Stimulated activated naive CD8-positive, alpha-beta T cell treated with anti-CD3 and anti-CD28 coated beads, Interleukin-15, amount 100 ng/mL, for 72 hours (primary cell): ENCODE data around the gene ZNF746.

Source experiments
- ATAC-seq: fragments of 150-1000 bp; cut with Tn5 transposase; 2 replicates; pipeline ENCODE4 v1.10.0; 2021; ENCODE audit warnings: mild to moderate bottlenecking, moderate library complexity
- DNase-seq, 2 donors: peaks; one replicate each; pipeline ENCODE4 v3.0.0; 2021 to 2022
- H3K27ac Mint-ChIP-seq, 2 donors: one replicate each; pipeline ENCODE4 v1.8.0; 2022; ENCODE audit warnings: mild to moderate bottlenecking in 2 of 2, mixed read lengths in 2 of 2, moderate library complexity in 2 of 2
- H3K27me3 Mint-ChIP-seq: one replicate; pipeline ENCODE4 v1.8.0; 2022; ENCODE audit warnings: mixed read lengths
- H3K4me1 Mint-ChIP-seq: one replicate; pipeline ENCODE4 v1.8.0; 2022; ENCODE audit warnings: mild to moderate bottlenecking, mixed read lengths
- H3K4me3 Mint-ChIP-seq, 2 donors: one replicate each; pipeline ENCODE4 v1.8.0; 2022; ENCODE audit warnings: mild to moderate bottlenecking in 2 of 2, mixed read lengths in 2 of 2, moderate library complexity in 1 of 2
- H3K9me3 Mint-ChIP-seq, 2 donors: one replicate each; pipeline ENCODE4 v1.8.0; 2022; ENCODE audit warnings: mixed read lengths in 2 of 2

ZNF746 gene

DNA sequence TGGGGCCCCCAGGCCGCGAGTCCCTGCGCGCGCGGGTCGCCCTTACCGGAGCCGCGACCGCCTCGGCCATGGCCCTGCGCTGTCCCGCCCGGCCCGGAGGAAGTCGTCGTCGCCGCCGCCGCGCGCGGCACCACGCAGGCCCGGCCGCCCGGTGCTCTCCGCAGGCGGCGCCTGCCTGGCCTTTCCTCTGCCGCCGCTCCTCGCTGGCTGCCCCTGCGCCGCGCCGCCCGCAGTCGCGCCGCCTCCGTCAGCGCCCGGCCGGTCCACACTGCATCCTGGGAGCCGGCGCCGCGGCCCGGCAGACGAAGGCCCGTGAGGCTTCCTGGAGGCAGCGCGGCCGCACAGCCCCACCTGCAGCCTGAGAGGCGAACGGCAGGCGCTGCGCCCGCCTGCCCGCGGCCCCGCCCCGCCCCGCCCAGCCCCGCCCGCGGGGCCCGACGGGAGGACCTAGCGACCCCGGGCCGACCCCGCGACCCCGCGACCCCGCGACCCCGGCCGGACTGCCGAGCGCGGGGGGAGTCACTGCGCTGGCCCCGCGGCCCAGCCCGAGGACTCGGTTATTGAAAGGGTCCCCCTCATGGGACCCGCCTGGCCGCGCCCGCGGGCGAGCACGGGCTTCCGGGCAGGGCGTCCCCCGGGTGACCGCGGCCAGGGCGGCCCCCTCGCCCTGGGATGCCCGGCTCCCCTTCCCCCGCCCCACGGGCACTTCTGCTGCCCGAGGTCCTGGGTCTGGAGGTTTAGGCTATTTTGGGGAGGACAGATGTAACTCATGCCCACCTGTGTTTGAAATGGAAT lies at the start of gene ZNF746:
TSS of gene ZNF746 (minus strand) at position 343 of the 795 bp plus-strand sequence. CDS start at position 70, 273 bp downstream.
- DNase-seq (peak; percentile 85 to 86), ATAC-seq (peak; percentile 94)
- Mint-ChIP-seq H3K4me1 (peaks cover 42% of the 10 kb centered on the region), H3K4me3 (peak within 1 kb of the TSS; percentile 92 to 99), H3K9me3 (no peaks in the 10 kb centered on the region), H3K27ac (peak within 1 kb of the TSS; percentile 95 to 99), H3K27me3 (no peaks in the 10 kb centered on the region)

DNA sequence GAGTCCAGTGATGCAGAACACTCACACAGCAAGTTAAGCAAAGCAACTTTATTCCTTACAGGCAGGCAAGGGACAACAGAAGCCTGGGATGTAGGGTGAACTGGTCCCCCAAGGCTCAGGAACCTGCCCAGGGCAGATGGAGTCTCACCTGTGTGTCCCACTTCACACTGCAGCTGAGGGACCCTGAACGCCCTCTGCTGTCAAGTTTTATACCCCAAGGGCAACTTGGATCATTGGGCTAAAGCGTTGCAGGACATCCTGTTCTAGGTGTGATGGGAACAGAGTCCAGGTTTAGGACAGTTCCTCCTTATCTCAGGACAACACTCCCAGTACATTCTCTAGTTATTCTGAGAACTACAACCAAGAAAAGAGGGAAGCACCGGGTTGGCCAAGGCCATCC lies 49.5 kb upstream of the ZNF746 start:
- DNase-seq = no peak
- no peak overlapping the region for H3K27ac Mint-ChIP-seq
- H3K4me3 Mint-ChIP-seq = no peak overlapping the region
- peaks cover 0 to 5% of the 10 kb centered on the region in 2 donors for H3K9me3 Mint-ChIP-seq
- peaks cover 11% of the 10 kb centered on the region for H3K4me1 Mint-ChIP-seq
- no peaks in the 10 kb centered on the region for H3K27me3 Mint-ChIP-seq
- ATAC-seq = no peak

DNA sequence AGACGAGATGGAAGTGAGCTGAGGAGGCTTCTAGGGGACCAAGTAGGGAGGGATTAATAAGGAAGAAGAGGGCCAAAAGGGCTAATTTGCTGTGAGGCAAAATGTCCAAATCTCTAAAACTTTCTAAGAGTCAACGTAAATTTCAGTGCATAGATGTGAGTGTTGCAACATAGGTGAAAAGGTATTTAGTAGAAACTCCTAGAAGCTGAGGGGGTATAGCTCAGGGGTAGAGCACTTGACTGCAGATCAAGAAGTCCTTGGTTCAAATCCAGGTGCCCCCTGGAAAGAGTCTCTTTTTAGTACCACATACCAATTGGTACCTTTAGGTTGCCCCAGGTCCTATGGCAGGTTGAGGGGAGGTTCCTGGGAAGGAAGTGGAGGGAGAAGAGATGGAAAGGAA lies 48.7 kb upstream of the ZNF746 start:
- ATAC-seq = no peak
- no peak overlapping the region for H3K27ac Mint-ChIP-seq
- no peak for DNase-seq
- peaks cover 11% of the 10 kb centered on the region for H3K4me1 Mint-ChIP-seq
- H3K4me3 Mint-ChIP-seq = no peak overlapping the region
- no peaks in the 10 kb centered on the region for H3K27me3 Mint-ChIP-seq
- H3K9me3 Mint-ChIP-seq = peaks cover 0 to 11% of the 10 kb centered on the region in 2 donors

DNA sequence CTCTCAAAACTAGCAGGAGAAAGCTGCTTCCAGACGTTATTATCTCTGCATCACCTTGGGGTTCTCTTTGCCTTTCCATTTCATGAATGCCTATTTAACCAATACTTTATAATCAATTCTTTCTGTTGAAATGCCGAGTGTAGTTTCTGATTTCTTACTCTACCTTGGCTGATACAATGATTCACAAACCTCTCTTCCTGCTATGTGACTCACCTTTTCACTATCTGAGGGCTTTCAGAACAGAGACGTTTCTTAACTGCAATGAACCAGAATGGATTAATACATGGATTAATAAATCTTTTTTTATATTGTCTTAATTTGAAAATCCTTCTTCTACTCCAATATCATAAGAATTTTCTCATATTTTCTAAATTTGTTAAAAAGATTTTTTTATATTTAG lies 46.4 kb upstream of the ZNF746 start:
- H3K27ac Mint-ChIP-seq = peak overlapping the region in 1 of 2 donors; percentile 45
- H3K4me3 Mint-ChIP-seq = no peak overlapping the region
- no peak for ATAC-seq
- H3K4me1 Mint-ChIP-seq = peaks cover 11% of the 10 kb centered on the region
- H3K9me3 Mint-ChIP-seq = peaks cover 0 to 11% of the 10 kb centered on the region in 2 donors
- no peak for DNase-seq
- H3K27me3 Mint-ChIP-seq = no peaks in the 10 kb centered on the region

DNA sequence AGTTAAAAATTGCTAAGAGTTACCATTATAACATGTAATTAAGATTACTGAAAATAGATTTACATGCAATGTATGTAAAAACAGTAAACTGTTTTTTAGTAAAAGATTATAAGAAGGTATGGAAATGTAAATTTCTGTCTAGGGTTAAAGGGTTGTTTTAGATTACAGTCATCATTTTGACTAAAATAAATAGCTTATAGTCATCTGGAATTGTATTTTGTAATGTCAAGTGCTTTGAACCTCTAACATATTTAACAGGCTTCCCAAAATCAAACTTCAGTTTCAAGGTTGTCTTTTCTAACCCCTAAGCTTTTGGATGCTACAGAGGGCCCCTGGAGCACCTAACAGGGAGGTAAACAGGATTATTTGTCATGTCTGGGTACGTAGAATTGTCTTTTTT lies 35.0 kb upstream of the ZNF746 start:
- no peak for ATAC-seq
- peaks cover 32 to 34% of the 10 kb centered on the region in 2 donors for H3K9me3 Mint-ChIP-seq
- no peak overlapping the region for H3K27ac Mint-ChIP-seq

DNA sequence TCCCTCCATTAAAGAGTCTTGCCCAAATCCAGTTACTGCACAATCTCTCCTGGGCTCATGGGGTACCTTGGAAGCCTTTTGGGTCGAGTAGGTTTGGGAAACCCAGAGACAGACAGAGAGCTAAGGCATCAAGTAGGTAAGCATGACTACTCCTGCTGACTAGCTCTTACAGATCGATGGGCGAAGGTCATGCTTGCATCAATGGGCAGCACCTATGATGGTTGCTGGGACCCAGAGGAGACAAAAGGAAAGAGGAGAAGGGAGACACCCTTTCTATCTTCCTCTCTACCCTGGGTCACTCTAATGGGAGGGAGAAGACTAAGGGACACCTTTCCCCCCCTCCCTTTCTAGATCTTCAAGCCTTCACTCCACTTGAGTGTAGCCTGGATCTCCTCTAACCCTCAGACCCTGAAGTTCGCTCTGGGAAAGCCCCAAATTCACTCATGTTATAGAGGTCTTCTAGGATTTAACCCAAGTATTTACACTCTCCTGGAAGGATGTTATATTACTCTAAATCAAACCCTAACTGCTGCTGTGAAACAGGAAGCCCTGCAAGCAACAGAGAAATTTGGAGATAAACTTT lies 31.6 kb upstream of the ZNF746 start:
- ATAC-seq (no peak), DNase-seq (no peak)
- H3K9me3 Mint-ChIP-seq = peaks cover 27 to 36% of the 10 kb centered on the region in 2 donors
- no peak overlapping the region for H3K4me3 Mint-ChIP-seq
- H3K27ac Mint-ChIP-seq = no peak overlapping the region
- no peaks in the 10 kb centered on the region for H3K4me1 Mint-ChIP-seq
- H3K27me3 Mint-ChIP-seq = no peaks in the 10 kb centered on the region

More for the DNA sequence above, 35.0 kb upstream of the ZNF746 start:
- Mint-ChIP-seq H3K4me3 (no peak overlapping the region), H3K27me3 (no peaks in the 10 kb centered on the region), H3K4me1 (peaks cover 7% of the 10 kb centered on the region)
- no peak for DNase-seq

DNA sequence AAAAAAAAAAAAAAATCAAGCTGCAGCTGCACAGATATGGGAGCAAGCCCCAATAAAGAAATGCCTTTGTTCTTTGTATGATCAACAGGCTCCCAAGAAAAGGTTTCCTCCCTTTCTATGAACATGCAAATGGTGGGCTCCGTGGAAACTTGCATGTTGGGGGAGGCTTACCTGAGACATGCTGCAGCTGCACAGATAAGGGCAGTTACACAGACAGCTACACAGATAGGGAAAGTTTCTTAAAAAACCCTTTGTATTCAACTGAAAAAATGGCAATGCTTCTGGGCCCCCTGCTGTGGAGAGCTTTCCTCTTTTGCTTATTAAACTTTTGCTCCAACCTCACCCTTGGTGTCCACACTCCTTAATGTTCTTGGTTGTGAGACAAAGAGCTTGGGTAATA lies 29.8 kb upstream of the ZNF746 start:
- H3K4me1 Mint-ChIP-seq = no peaks in the 10 kb centered on the region
- H3K27me3 Mint-ChIP-seq = no peaks in the 10 kb centered on the region
- H3K4me3 Mint-ChIP-seq = no peak overlapping the region
- ATAC-seq = no peak
- H3K27ac Mint-ChIP-seq = no peak overlapping the region
- no peak for DNase-seq
- peaks cover 27 to 36% of the 10 kb centered on the region in 2 donors for H3K9me3 Mint-ChIP-seq

DNA sequence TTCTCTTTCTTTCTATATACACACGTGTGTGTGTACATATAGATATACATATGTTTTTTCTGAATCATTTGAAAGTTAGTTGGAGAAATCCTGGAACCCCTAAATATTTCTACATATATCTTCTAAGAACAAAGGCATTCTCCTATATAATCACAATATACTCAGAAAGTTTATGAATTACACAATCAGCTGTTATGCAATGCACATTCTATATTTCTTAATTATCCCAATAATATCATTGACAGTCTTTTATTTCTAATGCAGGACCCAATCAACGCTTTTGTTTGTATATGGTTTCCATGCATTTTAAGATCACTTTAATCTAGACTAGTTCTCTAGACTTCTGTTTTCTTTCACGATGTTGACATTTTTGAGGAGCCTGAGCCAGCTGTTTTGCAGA lies 27.7 kb upstream of the ZNF746 start:
- no peak for DNase-seq
- no peaks in the 10 kb centered on the region for H3K27me3 Mint-ChIP-seq
- H3K27ac Mint-ChIP-seq = no peak overlapping the region
- no peak overlapping the region for H3K4me3 Mint-ChIP-seq
- no peak for ATAC-seq
- H3K4me1 Mint-ChIP-seq = no peaks in the 10 kb centered on the region
- peaks cover 27 to 28% of the 10 kb centered on the region in 2 donors for H3K9me3 Mint-ChIP-seq

DNA sequence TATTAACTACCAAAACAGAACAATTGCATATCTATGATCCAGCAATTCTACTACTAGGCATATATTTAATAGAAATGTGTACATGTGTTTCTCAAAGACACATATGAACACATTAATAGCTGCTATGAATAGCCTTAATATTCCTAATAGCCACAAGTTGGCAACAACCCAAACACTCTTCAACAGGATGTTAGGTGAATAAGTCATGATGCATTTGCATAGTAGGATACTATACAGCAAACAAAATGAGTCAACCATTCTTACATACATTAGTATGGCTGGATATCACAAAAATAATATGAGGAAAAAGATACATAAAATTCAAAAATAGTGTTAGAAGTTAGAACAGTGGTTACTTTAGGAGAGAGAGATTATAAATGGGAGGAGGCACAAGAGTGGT lies 26.8 kb upstream of the ZNF746 start:
- ATAC-seq = no peak
- Mint-ChIP-seq H3K4me3 (no peak overlapping the region), H3K27ac (no peak overlapping the region), H3K27me3 (no peaks in the 10 kb centered on the region), H3K9me3 (peaks cover 19 to 21% of the 10 kb centered on the region in 2 donors), H3K4me1 (no peaks in the 10 kb centered on the region)
- no peak for DNase-seq

DNA sequence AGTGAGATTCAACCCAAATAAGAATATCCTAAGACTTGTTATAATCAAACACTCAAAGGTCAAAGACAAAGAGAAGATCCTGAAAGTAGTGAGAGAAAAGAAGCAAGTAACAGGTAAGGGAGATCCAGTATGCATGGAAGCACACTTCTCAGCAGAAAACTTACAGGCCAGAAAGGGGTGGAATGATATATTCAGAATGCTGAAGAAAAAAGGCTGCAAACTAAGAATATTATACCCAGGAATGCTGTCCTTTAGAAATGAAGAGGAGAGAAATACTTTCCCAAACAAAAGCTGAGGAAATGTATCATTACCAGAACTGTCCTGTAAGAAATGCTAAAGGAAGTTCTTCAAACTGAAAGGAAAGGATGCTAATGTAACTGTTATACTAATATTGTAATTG lies 12.6 kb upstream of the ZNF746 start:
- DNase-seq = no peak
- peaks cover 42 to 77% of the 10 kb centered on the region in 2 donors for H3K9me3 Mint-ChIP-seq
- no peak overlapping the region for H3K27ac Mint-ChIP-seq
- no peaks in the 10 kb centered on the region for H3K4me1 Mint-ChIP-seq
- H3K4me3 Mint-ChIP-seq = no peak overlapping the region
- H3K27me3 Mint-ChIP-seq = no peaks in the 10 kb centered on the region
- no peak for ATAC-seq

DNA sequence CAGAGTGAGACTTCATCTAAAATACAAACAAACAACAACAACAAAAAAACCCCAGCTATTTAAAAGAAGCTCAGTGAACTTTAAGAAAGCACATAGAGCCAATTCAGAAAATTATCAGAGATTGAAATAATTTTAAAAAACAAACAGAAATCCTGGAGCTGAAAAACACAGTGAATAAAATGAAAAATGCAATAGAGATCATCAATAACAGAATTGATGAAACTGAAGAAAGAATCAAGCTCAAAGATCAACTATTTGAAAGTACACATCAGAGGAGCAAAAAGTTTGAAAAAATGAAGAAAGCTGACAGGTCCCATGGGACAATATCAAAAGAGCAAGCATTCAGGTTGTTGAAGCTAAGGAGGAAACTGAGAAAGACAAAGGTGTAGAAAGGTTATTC lies 12.2 kb upstream of the ZNF746 start:
- Mint-ChIP-seq H3K4me3 (no peak overlapping the region), H3K4me1 (no peaks in the 10 kb centered on the region), H3K9me3 (peaks cover 43 to 77% of the 10 kb centered on the region in 2 donors), H3K27ac (no peak overlapping the region), H3K27me3 (no peaks in the 10 kb centered on the region)
- no peak for DNase-seq
- ATAC-seq = no peak

DNA sequence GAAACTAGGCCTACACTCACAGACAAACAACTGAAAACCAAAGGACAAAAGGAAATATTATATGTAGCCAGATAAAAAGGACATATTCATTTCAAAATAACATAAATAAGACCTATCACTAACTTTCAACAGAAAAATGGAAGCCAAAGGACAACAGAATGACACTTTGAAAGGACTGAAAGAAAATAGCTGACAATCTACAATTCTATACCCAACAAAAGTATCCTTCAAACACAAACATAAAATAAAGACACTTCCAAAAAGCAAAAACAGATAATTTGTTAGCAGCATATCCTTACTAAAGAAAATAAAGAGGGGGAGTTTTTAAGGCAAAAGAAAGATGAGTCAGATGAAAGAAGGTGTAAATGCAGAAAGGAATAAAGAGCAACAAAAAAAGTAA lies 7.9 kb upstream of the ZNF746 start:
- Mint-ChIP-seq H3K9me3 (peaks cover 37 to 38% of the 10 kb centered on the region in 2 donors), H3K4me1 (peaks cover 3% of the 10 kb centered on the region), H3K27ac (no peak overlapping the region), H3K27me3 (no peaks in the 10 kb centered on the region), H3K4me3 (no peak overlapping the region)
- DNase-seq (no peak), ATAC-seq (no peak)

DNA sequence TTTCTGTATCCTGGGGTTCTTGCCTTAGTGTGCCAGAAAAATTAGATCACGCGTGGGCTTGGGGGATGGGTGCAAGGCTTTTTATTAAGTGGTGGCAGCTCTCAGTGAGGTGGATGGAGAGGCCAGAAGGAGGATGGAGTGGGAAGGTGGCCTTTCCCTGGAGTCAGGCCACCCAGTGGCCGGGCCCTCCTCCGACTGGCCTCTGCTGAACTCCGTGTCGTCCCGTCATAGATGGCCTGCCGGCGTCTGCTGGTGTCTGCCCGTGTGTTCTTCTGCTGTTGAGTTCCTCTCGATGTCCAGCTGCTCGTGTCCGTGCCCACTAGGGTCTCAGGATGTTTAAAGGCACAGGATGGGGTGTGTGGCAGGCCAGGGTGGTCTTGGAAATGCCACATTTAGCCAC lies 4.0 kb upstream of the ZNF746 start:
- no peaks in the 10 kb centered on the region for H3K27me3 Mint-ChIP-seq
- DNase-seq (no peak), ATAC-seq (no peak)
- peaks cover 18 to 20% of the 10 kb centered on the region in 2 donors for H3K9me3 Mint-ChIP-seq
- no peak overlapping the region for H3K27ac Mint-ChIP-seq
- peaks cover 18% of the 10 kb centered on the region for H3K4me1 Mint-ChIP-seq
- H3K4me3 Mint-ChIP-seq = no peak overlapping the region

DNA sequence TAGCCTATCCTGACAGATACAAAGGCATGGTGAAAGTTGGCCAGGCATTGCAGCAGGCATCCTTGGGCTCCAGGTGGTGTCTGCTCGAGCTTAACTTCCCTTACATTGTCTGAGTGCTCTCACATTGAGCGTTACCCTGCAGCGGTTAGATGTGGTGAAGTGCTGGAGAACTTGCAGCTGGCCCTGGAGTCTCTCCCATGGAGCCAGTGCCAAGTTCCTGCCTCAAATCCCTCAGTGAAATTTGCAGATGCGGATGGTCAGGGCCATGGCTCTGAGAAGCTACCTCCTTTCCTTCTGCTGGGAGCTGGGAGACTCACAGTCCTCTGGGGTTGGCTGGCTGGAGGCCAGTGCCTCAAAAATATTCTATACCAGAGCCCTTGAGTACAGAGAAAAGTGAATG lies 3.3 kb upstream of the ZNF746 start:
- DNase-seq = no peak

DNA sequence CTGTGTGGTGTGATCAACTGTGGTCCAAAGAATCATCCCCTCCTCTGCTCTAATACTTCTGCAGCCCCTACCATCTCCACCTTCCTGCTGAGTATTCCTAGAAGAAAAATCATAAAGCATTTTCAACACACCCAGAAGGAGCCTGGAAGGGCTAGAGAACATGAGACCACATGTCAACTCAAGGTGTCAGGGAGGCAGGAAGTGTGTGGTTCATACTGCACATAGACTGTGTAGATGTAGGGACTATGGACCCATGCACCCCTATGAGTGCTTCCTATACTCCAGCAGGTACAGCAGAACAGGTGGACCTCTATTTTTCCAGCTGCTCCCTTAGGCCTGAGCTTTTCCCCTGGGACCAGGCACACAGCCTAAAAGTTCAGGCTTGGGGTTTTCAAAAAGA lies 2.6 kb upstream of the ZNF746 start:
- H3K9me3 Mint-ChIP-seq = peaks cover 5 to 10% of the 10 kb centered on the region in 2 donors
- no peak for DNase-seq
- ATAC-seq = no peak
- H3K27ac Mint-ChIP-seq = peak overlapping the region in 1 of 2 donors; percentile 29
- no peaks in the 10 kb centered on the region for H3K27me3 Mint-ChIP-seq
- peaks cover 32% of the 10 kb centered on the region for H3K4me1 Mint-ChIP-seq
- no peak overlapping the region for H3K4me3 Mint-ChIP-seq

More for the DNA sequence above, 3.3 kb upstream of the ZNF746 start:
- Mint-ChIP-seq H3K4me1 (peaks cover 25% of the 10 kb centered on the region), H3K4me3 (no peak overlapping the region), H3K27ac (no peak overlapping the region), H3K9me3 (peaks cover 12 to 16% of the 10 kb centered on the region in 2 donors), H3K27me3 (no peaks in the 10 kb centered on the region)
- ATAC-seq = no peak

DNA sequence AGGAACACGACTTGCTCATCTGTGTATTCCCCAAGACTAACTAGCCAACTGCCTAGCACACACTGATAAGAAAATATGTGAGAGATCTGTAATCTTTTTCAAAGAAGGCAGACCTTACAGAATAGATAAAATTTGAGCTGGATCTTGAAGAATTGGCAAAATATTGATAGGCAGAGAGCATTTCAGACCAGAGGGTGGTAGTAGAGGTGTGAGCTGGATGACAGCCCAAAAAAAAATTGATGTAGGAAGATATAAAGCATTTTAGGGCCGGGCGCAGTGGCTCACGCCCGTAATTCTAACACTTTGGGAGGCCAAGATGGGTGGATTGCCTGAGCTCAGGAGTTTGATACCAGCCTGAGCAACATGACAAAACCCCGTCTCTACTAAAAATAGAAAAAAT lies 1.2 kb upstream of the ZNF746 start:
- no peak for DNase-seq
- Mint-ChIP-seq H3K4me3 (no peak overlapping the region), H3K27ac (no peak overlapping the region), H3K4me1 (peaks cover 42% of the 10 kb centered on the region), H3K27me3 (no peaks in the 10 kb centered on the region), H3K9me3 (no peaks in the 10 kb centered on the region)
- no peak for ATAC-seq
